Endodermal cell (in vitro differentiated cells): ENCODE data around the gene CDC42. TPM values are rescaled to one million over a fixed set of nuclear protein-coding genes. Genes with fewer than 3 reads are reported as not detected.

Experiments
- DNase-seq: peaks from one replicate; pipeline ENCODE4 v3.0.0-alpha.2; 2017
- H3K27ac ChIP-seq: 2 replicates; pipeline ENCODE4 v1.5.1; 2013; ENCODE audit warnings: mild to moderate bottlenecking, low read depth, low read length, moderate library complexity
- H3K27me3 ChIP-seq: 2 replicates; pipeline ENCODE4 v1.6.1; 2013; ENCODE audit warnings: mild to moderate bottlenecking, low read length, moderate library complexity; ENCODE audit not compliant: insufficient read depth, control insufficient read depth, poor library complexity, severe bottlenecking
- H3K36me3 ChIP-seq: 2 replicates; pipeline ENCODE4 v1.7.0; 2013; ENCODE audit warnings: mild to moderate bottlenecking, low read length, moderate library complexity; ENCODE audit not compliant: control insufficient read depth, insufficient read depth
- H3K4me1 ChIP-seq: one replicate; pipeline ENCODE4 v1.7.0; 2013; ENCODE audit warnings: low read length; ENCODE audit not compliant: control insufficient read depth, insufficient read depth
- H3K4me3 ChIP-seq: 2 replicates; pipeline ENCODE4 v1.5.1; 2013; ENCODE audit warnings: mild to moderate bottlenecking, low read length, moderate library complexity
- H3K9ac ChIP-seq: 2 replicates; pipeline ENCODE4 v1.6.1; 2013; ENCODE audit warnings: mild to moderate bottlenecking, low read length, moderate library complexity; ENCODE audit not compliant: poor library complexity, severe bottlenecking; ENCODE audit errors: extremely low read depth
- H3K9me3 ChIP-seq: 2 replicates; pipeline ENCODE4 v1.6.1; 2013; ENCODE audit warnings: mild to moderate bottlenecking, low read length, moderate library complexity; ENCODE audit not compliant: control insufficient read depth
- H3K27ac Mint-ChIP-seq: 2 replicates; pipeline ENCODE4 v1.8.0; 2020; ENCODE audit warnings: mixed read lengths
- H3K27me3 Mint-ChIP-seq: 2 replicates; pipeline ENCODE4 v1.8.0; 2021; ENCODE audit warnings: mild to moderate bottlenecking, mixed read lengths; ENCODE audit not compliant: insufficient read depth
- H3K36me3 Mint-ChIP-seq: 2 replicates; pipeline ENCODE4 v1.8.0; 2020; ENCODE audit warnings: low read depth, mixed read lengths
- H3K4me1 Mint-ChIP-seq: 2 replicates; pipeline ENCODE4 v1.8.0; 2020; ENCODE audit warnings: mixed read lengths
- H3K4me3 Mint-ChIP-seq: 2 replicates; pipeline ENCODE4 v1.8.0; 2020; ENCODE audit warnings: mild to moderate bottlenecking, moderate library complexity, mixed read lengths
- H3K9me3 Mint-ChIP-seq: 2 replicates; pipeline ENCODE4 v1.8.0; 2020; ENCODE audit warnings: mild to moderate bottlenecking, mixed read lengths
- CTCF ChIP-seq: fragments of 200-600 bp; sonication (generic); conservative IDR thresholded peaks from 2 replicates; pipeline ENCODE4 v1.5.0; 2021; ENCODE audit warnings: antibody characterized with exemption, mild to moderate bottlenecking
- WGBS, 2 experiments: methylation state at CpG; one replicate each; pipeline versions ENCODE4 v1.1.5 to v1.1.7; 2013; ENCODE audit warnings: missing lambda C conversion rate in 2 of 2, mixed read lengths in 1 of 2; ENCODE audit not compliant: insufficient coverage in 1 of 2, insufficient read length in 1 of 2; 5-methylcytosine and 5-hydroxymethylcytosine counted together
- total RNA-seq, 2 donors: library from RNA; stranded (reverse); fragmentation: NEBNext Ultra II Directional in 1 of 2; extraction: Animal tissue kit (Norgen Biotek cat#: 25700) in 1 of 2; gene quantifications; 2 replicates in 1 of 2; 3 replicates in 1 of 2; pipeline ENCODE4 v1.2.1, GENCODE V29; 2021

Gene CDC42
- total RNA-seq, 2 donors from 2014 or later = 274 to 283 TPM

GRCh38 chr1:22076346-22076745 lies 23.8 kb downstream of the CDC42 start:
- no peak overlapping the region for H3K27ac ChIP-seq
- H3K9ac ChIP-seq = no peak overlapping the region
- H3K4me1 ChIP-seq = peaks cover 5% of the 10 kb centered on the region
- Mint-ChIP-seq H3K4me1 (peaks cover 19% of the 10 kb centered on the region), H3K27ac (peak overlapping the region; percentile 45), H3K36me3 (peaks cover 43% of the 10 kb centered on the region), H3K27me3 (no peaks in the 10 kb centered on the region), H3K4me3 (no peak overlapping the region), H3K9me3 (no peaks in the 10 kb centered on the region)
- no peak for DNase-seq
- WGBS, 2 experiments = 96% methylated on average over 3 of the region's 3 CpGs; no CpG with 5 or more reads in 1 of the 2 experiments
- H3K9me3 ChIP-seq = no peaks in the 10 kb centered on the region
- peaks cover 76% of the 10 kb centered on the region for H3K36me3 ChIP-seq
- no peak overlapping the region for H3K4me3 ChIP-seq
- no peaks in the 10 kb centered on the region for H3K27me3 ChIP-seq
- TF ChIP-seq CTCF = no peak

GRCh38 chr1:22077728-22078127 lies 25.2 kb downstream of the CDC42 start:
- no peaks in the 10 kb centered on the region for H3K27me3 Mint-ChIP-seq
- no peak for DNase-seq
- no peak for TF ChIP-seq CTCF
- peaks cover 44% of the 10 kb centered on the region for H3K36me3 Mint-ChIP-seq
- Histone ChIP-seq H3K4me3 (no peak overlapping the region), H3K9me3 (no peaks in the 10 kb centered on the region), H3K36me3 (peaks cover 78% of the 10 kb centered on the region), H3K27ac (peak overlapping the region; percentile 39), H3K4me1 (peaks cover 5% of the 10 kb centered on the region), H3K27me3 (no peaks in the 10 kb centered on the region), H3K9ac (no peak overlapping the region)
- H3K4me1 Mint-ChIP-seq = peaks cover 15% of the 10 kb centered on the region
- 92 to 97% methylated on average over 5 of the region's 5 CpGs for WGBS, 2 experiments
- H3K4me3 Mint-ChIP-seq = no peak overlapping the region
- H3K27ac Mint-ChIP-seq = no peak overlapping the region
- H3K9me3 Mint-ChIP-seq = no peaks in the 10 kb centered on the region

GRCh38 chr1:22078133-22078532 lies 25.6 kb downstream of the CDC42 start:
- H3K27ac Mint-ChIP-seq = no peak overlapping the region
- Histone ChIP-seq H3K36me3 (peaks cover 79% of the 10 kb centered on the region), H3K9ac (no peak overlapping the region), H3K9me3 (no peaks in the 10 kb centered on the region), H3K4me3 (no peak overlapping the region), H3K27me3 (no peaks in the 10 kb centered on the region), H3K27ac (peak overlapping the region; percentile 39), H3K4me1 (peaks cover 5% of the 10 kb centered on the region)
- peaks cover 15% of the 10 kb centered on the region for H3K4me1 Mint-ChIP-seq
- H3K9me3 Mint-ChIP-seq = no peaks in the 10 kb centered on the region
- no peaks in the 10 kb centered on the region for H3K27me3 Mint-ChIP-seq
- H3K4me3 Mint-ChIP-seq = no peak overlapping the region
- no peak for TF ChIP-seq CTCF
- H3K36me3 Mint-ChIP-seq = peaks cover 44% of the 10 kb centered on the region
- DNase-seq = no peak
- 100% methylated on average over 2 of the region's 2 CpGs; no CpG with 5 or more reads in 1 of the 2 experiments for WGBS, 2 experiments
